Measurements from ENCODE around the gene DISP3.

GRCh38 chr1:11468878-11469277, 10.1 kb upstream of the DISP3 start:
- TF ChIP-seq CTCF (IDR thresholded peaks at IDR 0.05) (no peak), POLR2AphosphoS5 (IDR thresholded peaks at IDR 0.05) (no peak)
